PC-3 (cell line): ENCODE data around the gene ZEB2. TPM values are rescaled to one million over a fixed set of nuclear protein-coding genes. Genes with fewer than 3 reads are reported as not detected.

ENCODE experiments used
- ATAC-seq: fragments of 200-7000 bp; cut with Tn5 transposase; 2 replicates; pipeline ENCODE4 v1.9.1; 2020; ENCODE audit warnings: mild to moderate bottlenecking, moderate library complexity
- BruUV-seq: library from RNA; stranded (reverse); fragments of 400-500 nt; replicated peaks from 2 replicates; lab custom pipeline; 2021; lab: Mats Ljungman, UMichigan
- CTCF ChIA-PET: fragments of 300-600 bp; sonication (Branson Sonifier 250); formaldehyde crosslinking; loops from one replicate; lab custom pipeline; 2022; ENCODE audit warnings: antibody characterized with exemption; lab: Charles Lee
- POLR2A ChIA-PET: fragments of 300-600 bp; sonication (Branson Sonifier 250); formaldehyde crosslinking; loops from one replicate; lab custom pipeline; 2022; ENCODE audit warnings: antibody characterized with exemption; ENCODE audit not compliant: unreplicated experiment; lab: Charles Lee
- DNase-seq: peaks from one replicate; pipeline ENCODE4 v3.0.0-alpha.2; 2015
- H2AFZ ChIP-seq: fragments of 300-600 bp; sonication (generic); 2 replicates; pipeline ENCODE4 v1.6.0; 2016; ENCODE audit warnings: antibody characterized with exemption, low read length
- H3F3A ChIP-seq: fragments of 300-600 bp; sonication (generic); one replicate; pipeline ENCODE4 v1.6.0; 2017; ENCODE audit warnings: antibody characterized with exemption, low read length, control low read depth, mild to moderate bottlenecking; ENCODE audit not compliant: unreplicated experiment
- H3K27ac ChIP-seq: fragments of 300-600 bp; sonication (generic); 2 replicates; pipeline ENCODE4 v1.5.1; 2016; ENCODE audit warnings: mild to moderate bottlenecking, low read length
- H3K27me3 ChIP-seq: fragments of 300-600 bp; sonication (generic); 2 replicates; pipeline ENCODE4 v1.6.1; 2016; ENCODE audit warnings: low read length, mixed read lengths
- H3K36me3 ChIP-seq: fragments of 300-600 bp; sonication (generic); 2 replicates; pipeline ENCODE4 v1.6.1; 2016; ENCODE audit warnings: low read depth, mixed run types, low read length, mixed read lengths
- H3K4me1 ChIP-seq: fragments of 300-600 bp; sonication (generic); 2 replicates; pipeline ENCODE4 v1.5.1; 2016; ENCODE audit warnings: low read length; ENCODE audit not compliant: insufficient read depth
- H3K4me2 ChIP-seq: fragments of 300-600 bp; sonication (generic); 2 replicates; pipeline ENCODE4 v1.6.0; 2016; ENCODE audit warnings: low read length
- H3K4me3 ChIP-seq: fragments of 300-600 bp; sonication (generic); 2 replicates; pipeline ENCODE4 v1.5.1; 2016; ENCODE audit warnings: mild to moderate bottlenecking, low read length, mixed read lengths
- H3K79me2 ChIP-seq: fragments of 300-600 bp; sonication (generic); 2 replicates; pipeline ENCODE4 v1.6.1; 2017; ENCODE audit warnings: low read length, mixed read lengths
- H3K9ac ChIP-seq: fragments of 300-600 bp; sonication (generic); 2 replicates; pipeline ENCODE4 v1.6.0; 2016; ENCODE audit warnings: mild to moderate bottlenecking, low read length
- H3K9me2 ChIP-seq: fragments of 300-600 bp; sonication (generic); replicated peaks from 2 replicates; pipeline ENCODE4 v1.6.1; 2016; ENCODE audit warnings: mixed run types, low read length, mixed read lengths
- H3K9me3 ChIP-seq: fragments of 300-600 bp; sonication (generic); 2 replicates; pipeline ENCODE4 v1.6.1; 2016; ENCODE audit warnings: low read length, mixed read lengths
- H4K20me1 ChIP-seq: fragments of 300-600 bp; sonication (generic); 2 replicates; pipeline ENCODE4 v1.6.1; 2016; ENCODE audit warnings: low read length, mixed read lengths
- EZH2 ChIP-seq: fragments of 300-600 bp; sonication (generic); IDR thresholded peaks from one replicate; pipeline ENCODE4 v1.6.1; 2017; ENCODE audit warnings: antibody characterized with exemption, mild to moderate bottlenecking, low read length; ENCODE audit not compliant: unreplicated experiment
- EZH2phosphoT487 ChIP-seq: fragments of 300-600 bp; sonication (generic); IDR thresholded peaks from 2 replicates; pipeline ENCODE4 v1.6.1; 2018; ENCODE audit warnings: mild to moderate bottlenecking, antibody characterized with exemption, low read length, borderline replicate concordance
- intact Hi-C: fragments of 100-400 bp; cut with micrococcal nuclease; formaldehyde crosslinking; loops from 2 replicates; pipeline ENCODE4 v1.9.0; 2023
- total RNA-seq: library from RNA; depleted of rRNA; stranded (reverse); fragments of >200 nt; gene quantifications from 2 replicates; pipeline ENCODE4 v1.2.3, GENCODE V29; 2014
- TF ChIP-seq, protein P1 (sequence below): fragments of 300-600 bp; sonication (generic); conservative IDR thresholded peaks from 2 replicates; pipeline ENCODE4 v1.5.1; 2017; ENCODE audit warnings: antibody characterized with exemption, low read depth, mild to moderate bottlenecking, low read length

Gene ZEB2
- total RNA-seq, 1 experiment from 2014 or later, result 1.1 TPM

- H3K4me1 ChIP-seq, result peaks cover 14% of the 10 kb centered on the region
- H2AFZ ChIP-seq, result peak overlapping the region; percentile 65
- no peaks in the 10 kb centered on the region for H4K20me1 ChIP-seq
- BruUV-seq, result no TSS peak
- H3K9me2 ChIP-seq, result no peaks in the 10 kb centered on the region
- intact Hi-C loops, result loop anchor here (5.0 kb wide), 2 partner anchors 81 to 186 kb away; a partner anchor contains a TSS
- ChIA-PET CTCF (no interaction called here), POLR2A (no interaction called here)
- DNase-seq (peak; percentile 6), ATAC-seq (no peak)
- H3K27ac ChIP-seq, result no peak overlapping the region
- no peaks in the 10 kb centered on the region for H3K79me2 ChIP-seq
- no peaks in the 10 kb centered on the region for H3F3A ChIP-seq
- H3K9ac ChIP-seq, result no peak overlapping the region
- H3K4me3 ChIP-seq, result peak overlapping the region; percentile 62
- no peaks in the 10 kb centered on the region for H3K9me3 ChIP-seq
- H3K27me3 ChIP-seq, result peaks cover 41% of the 10 kb centered on the region
- TF ChIP-seq EZH2 (no peak), EZH2phosphoT487 (no peak)
- TF ChIP-seq, protein P1, sequence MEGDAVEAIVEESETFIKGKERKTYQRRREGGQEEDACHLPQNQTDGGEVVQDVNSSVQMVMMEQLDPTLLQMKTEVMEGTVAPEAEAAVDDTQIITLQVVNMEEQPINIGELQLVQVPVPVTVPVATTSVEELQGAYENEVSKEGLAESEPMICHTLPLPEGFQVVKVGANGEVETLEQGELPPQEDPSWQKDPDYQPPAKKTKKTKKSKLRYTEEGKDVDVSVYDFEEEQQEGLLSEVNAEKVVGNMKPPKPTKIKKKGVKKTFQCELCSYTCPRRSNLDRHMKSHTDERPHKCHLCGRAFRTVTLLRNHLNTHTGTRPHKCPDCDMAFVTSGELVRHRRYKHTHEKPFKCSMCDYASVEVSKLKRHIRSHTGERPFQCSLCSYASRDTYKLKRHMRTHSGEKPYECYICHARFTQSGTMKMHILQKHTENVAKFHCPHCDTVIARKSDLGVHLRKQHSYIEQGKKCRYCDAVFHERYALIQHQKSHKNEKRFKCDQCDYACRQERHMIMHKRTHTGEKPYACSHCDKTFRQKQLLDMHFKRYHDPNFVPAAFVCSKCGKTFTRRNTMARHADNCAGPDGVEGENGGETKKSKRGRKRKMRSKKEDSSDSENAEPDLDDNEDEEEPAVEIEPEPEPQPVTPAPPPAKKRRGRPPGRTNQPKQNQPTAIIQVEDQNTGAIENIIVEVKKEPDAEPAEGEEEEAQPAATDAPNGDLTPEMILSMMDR, result no peak
- H3K36me3 ChIP-seq, result no peaks in the 10 kb centered on the region
- peak overlapping the region; percentile 81 for H3K4me2 ChIP-seq
These were observed 1.8 kb downstream of the ZEB2 start for GRCh38 chr2:144517866-144518747.

DNA sequence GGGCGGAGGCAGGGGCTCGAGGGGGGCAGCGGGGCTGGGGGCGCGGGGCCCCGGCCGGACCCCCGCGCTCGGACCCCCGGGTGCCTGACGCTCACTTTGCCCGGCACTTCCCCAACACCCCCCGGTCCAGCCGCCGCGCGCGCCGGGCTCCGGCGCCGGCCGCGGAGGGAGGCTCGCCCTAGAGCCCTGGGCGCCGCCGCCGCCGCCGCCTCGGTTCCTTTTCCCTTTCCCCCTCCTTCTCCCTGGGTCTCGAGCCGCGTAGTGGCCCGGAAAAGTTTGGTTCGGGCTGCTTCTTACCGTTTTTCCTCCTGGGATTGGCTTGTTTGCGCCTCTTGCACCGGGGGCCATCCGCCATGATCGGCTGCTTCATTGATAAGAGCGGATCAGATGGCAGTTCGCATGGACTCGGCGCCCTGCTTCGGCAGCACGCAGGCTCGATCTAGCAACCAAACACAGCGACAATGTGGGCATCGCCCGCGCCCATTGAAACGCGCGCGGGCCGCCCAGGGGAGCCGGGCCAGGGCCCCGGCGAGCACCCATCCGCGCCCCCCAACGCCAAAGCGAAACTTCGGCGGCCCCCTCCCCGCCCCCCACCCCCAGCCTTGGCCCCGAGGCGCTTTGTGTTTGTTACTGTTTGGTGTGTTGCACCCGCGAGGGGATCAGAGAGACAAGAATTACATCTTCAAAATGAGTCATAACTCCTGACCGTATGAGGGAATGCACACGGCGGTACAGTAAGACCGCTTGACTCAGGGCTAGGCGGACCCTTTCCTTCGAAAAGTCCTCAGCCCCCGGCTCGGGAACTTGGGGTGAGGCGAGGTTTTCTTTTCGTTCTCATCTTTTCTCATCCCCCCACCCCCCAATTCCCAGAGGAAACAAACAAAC, 2.7 kb downstream of the ZEB2 start:
- Histone ChIP-seq H2AFZ (peak overlapping the region; percentile 65), H3K79me2 (no peaks in the 10 kb centered on the region), H3F3A (no peaks in the 10 kb centered on the region), H3K4me3 (peak overlapping the region; percentile 62), H3K27me3 (peaks cover 40% of the 10 kb centered on the region), H3K9me3 (no peaks in the 10 kb centered on the region), H3K4me2 (peak overlapping the region; percentile 81), H3K9me2 (no peaks in the 10 kb centered on the region), H3K4me1 (peaks cover 14% of the 10 kb centered on the region), H3K27ac (no peak overlapping the region), H4K20me1 (no peaks in the 10 kb centered on the region), H3K9ac (no peak overlapping the region), H3K36me3 (no peaks in the 10 kb centered on the region)
- intact Hi-C loops, result loop anchor here (5.0 kb wide), 2 partner anchors 80 to 185 kb away; a partner anchor contains a TSS
- CTCF ChIA-PET, result no interaction called here
- TF ChIP-seq, protein P1, result no peak
- TF ChIP-seq EZH2, result no peak
- no peak for TF ChIP-seq EZH2phosphoT487
- ATAC-seq (peak; percentile 59; the same call in 1 of the 2 replicates), DNase-seq (peak; percentile 43)
- BruUV-seq, result no TSS peak
- POLR2A ChIA-PET, result no interaction called here
